ENCODE measurements around the gene SNX9. TPM values are rescaled to one million over a fixed set of nuclear protein-coding genes. Genes with fewer than 3 reads are reported as not detected.
"Not testable (repeated sequence)": the region's sequence is repeated elsewhere in the genome, so short reads cannot be mapped to it uniquely, and the experiment has no call there.

SNX9 gene
- total RNA-seq, 1 donor from 2014 or later, result 25.0 TPM

DNA sequence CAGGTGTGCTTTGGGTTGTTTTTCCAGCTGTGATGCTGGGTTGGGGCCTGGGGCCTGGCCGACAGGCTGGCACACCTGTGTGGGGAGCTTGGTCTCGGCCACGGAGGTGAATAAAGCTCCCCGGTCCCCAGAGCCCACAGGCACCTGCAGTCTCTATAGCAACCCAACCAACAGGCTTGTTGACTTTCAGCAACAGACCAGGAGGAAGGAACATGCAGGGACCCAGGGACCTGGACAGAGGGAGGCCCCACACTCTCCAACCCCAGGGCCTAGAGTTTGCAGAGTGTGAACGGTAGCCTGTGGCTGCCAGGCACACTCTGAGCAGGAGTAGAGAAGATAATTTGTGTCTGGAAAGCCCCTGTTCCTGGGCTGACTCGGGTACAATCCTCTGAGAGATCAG is 144.0 kb downstream of the SNX9 start:
- Histone ChIP-seq H3K36me3 (no peaks in the 10 kb centered on the region), H3K9me3 (no peaks in the 10 kb centered on the region), H3K27me3 (no peaks in the 10 kb centered on the region), H3K4me3 (no peak overlapping the region), H3K4me1 (no peaks in the 10 kb centered on the region), H3K27ac (no peak overlapping the region)
- TF ChIP-seq, protein P1, sequence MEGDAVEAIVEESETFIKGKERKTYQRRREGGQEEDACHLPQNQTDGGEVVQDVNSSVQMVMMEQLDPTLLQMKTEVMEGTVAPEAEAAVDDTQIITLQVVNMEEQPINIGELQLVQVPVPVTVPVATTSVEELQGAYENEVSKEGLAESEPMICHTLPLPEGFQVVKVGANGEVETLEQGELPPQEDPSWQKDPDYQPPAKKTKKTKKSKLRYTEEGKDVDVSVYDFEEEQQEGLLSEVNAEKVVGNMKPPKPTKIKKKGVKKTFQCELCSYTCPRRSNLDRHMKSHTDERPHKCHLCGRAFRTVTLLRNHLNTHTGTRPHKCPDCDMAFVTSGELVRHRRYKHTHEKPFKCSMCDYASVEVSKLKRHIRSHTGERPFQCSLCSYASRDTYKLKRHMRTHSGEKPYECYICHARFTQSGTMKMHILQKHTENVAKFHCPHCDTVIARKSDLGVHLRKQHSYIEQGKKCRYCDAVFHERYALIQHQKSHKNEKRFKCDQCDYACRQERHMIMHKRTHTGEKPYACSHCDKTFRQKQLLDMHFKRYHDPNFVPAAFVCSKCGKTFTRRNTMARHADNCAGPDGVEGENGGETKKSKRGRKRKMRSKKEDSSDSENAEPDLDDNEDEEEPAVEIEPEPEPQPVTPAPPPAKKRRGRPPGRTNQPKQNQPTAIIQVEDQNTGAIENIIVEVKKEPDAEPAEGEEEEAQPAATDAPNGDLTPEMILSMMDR (IDR thresholded peaks at IDR 0.05), result no peak
- DNase-seq, result no peak
- intact Hi-C loops (cut with DNase I), result no loop called here
- ATAC-seq, result peak; percentile 15

DNA sequence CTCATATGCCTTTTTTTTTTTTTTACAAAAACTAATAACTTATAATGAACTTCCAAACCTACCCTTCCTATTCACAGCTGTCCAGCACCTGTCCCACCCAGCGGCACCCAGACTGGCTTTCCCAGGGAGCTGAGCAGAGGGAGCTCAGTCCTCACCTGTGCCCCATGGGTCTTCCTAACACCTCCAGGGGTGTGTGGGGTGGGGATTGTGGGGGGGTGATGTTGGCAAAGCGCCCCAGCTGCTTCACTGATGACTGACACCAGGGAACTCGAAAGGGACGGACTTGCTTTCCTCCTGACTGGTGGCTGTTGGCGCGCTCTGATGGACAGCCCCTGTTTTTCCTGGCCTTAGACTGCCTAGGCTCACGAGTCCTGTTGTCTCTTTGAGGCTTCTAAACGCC is 144.4 kb downstream of the SNX9 start:
- no peak overlapping the region for H3K4me3 ChIP-seq
- DNase-seq (no peak), ATAC-seq (no peak)
- intact Hi-C loops (cut with DNase I), result no loop called here
- H3K27me3 ChIP-seq, result no peaks in the 10 kb centered on the region
- no peaks in the 10 kb centered on the region for H3K36me3 ChIP-seq
- TF ChIP-seq, protein P1 (IDR thresholded peaks at IDR 0.05), result no peak
- no peak overlapping the region for H3K27ac ChIP-seq
- no peaks in the 10 kb centered on the region for H3K9me3 ChIP-seq
- no peaks in the 10 kb centered on the region for H3K4me1 ChIP-seq

DNA sequence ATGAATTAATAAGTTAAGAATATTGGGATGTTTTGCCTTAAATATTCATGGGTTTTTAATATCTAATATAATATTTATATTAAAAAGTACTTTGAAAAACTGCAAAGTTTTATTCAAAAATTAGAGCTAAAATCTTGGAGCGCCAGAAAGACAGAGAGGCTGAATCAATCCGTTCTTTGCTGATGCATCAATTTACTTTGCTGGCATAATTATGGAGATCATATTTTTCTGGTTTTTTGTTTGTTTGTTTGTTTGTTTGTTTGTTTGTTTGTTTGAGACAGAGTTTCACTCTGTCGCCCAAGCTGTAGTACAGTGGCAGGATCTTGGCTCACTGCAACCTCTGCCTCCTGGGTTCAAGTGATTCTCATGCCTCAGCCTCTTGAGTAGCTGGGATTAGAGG is 149.1 kb downstream of the SNX9 start:
- H3K27me3 ChIP-seq; ATAC-seq; DNase-seq; H3K27ac ChIP-seq; H3K9me3 ChIP-seq; H3K4me1 ChIP-seq; H3K36me3 ChIP-seq; H3K4me3 ChIP-seq; intact Hi-C loops (cut with DNase I): not testable (repeated sequence)

DNA sequence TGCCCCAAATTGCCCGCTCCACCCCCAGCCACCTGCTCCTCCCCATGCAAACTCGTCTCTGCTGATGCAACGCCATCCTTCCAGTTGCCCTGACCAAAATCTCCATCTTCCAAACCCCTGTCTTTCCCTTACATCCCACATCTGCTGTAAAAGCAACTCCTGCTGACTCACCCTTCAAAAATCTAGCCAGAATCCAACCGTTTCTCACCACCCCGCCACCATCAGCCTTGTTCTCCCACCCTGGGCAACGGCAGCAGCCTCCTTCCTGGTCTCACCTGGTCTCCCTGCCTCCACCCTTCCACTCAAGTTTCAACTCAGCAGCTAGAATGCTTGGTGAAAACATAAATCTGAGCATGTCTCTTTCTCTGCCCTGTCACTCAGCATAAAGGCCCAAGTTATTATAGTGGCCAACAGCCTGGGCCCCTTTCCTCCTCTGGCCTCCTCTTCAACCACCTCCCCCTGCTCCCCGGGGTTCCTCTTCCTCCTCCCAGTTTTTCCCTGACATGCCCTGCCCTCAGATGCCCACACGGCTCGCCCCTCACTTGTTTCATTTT is 151.4 kb downstream of the SNX9 start:
- Histone ChIP-seq H3K27ac (no peak overlapping the region), H3K9me3 (no peaks in the 10 kb centered on the region), H3K4me3 (no peak overlapping the region), H3K36me3 (no peaks in the 10 kb centered on the region), H3K27me3 (no peaks in the 10 kb centered on the region), H3K4me1 (no peaks in the 10 kb centered on the region)
- TF ChIP-seq, protein P1 (IDR thresholded peaks at IDR 0.05), result no peak
- DNase-seq (no peak), ATAC-seq (no peak)
- intact Hi-C loops (cut with DNase I), result no loop called here

DNA sequence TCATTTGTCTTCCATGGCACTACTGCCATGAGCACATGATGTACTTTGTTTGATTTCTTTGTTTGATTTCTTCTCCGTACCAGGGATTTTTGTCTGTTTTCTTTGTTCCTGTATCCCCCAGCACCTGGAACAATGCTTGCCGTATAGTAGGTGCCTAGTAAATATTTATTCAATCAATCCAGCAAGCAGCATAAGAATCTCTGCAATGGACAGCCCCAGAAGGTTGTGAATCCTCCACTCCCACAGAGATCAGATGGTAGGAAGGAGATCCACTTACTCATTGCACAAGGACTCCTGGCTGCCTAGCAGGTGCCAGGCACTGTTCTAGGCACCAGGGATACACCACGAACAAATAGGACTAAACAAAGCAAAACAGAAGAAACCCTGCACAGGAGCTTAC is 151.9 kb downstream of the SNX9 start:
- TF ChIP-seq, protein P1 (IDR thresholded peaks at IDR 0.05), result no peak
- no peaks in the 10 kb centered on the region for H3K27me3 ChIP-seq
- H3K4me1 ChIP-seq, result no peaks in the 10 kb centered on the region
- no peak for ATAC-seq
- intact Hi-C loops (cut with DNase I), result no loop called here
- DNase-seq, result no peak
- H3K36me3 ChIP-seq, result no peaks in the 10 kb centered on the region
- no peak overlapping the region for H3K4me3 ChIP-seq
- no peaks in the 10 kb centered on the region for H3K9me3 ChIP-seq
- H3K27ac ChIP-seq, result no peak overlapping the region

DNA sequence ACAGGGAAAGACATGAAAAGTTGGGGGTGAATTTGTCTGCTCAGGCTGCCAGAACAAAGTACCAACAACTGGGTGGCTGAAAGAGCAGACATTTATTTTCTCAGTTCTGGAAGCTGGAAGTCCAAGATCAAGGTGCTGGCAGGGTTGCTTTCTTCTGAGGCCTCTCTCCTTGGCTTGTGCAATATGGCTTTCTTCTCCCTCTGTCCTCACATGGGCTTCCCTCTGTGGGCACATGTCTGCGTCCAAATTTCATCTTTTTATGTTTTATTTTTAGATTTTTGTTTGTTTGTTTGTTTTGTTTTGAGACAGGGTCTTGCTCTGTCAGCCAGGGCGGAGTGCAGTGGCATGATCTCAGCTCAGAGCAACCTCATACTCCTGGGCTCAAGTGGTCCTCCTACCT is 152.4 kb downstream of the SNX9 start:
- no peak for ATAC-seq
- Histone ChIP-seq H3K4me3 (no peak overlapping the region), H3K4me1 (no peaks in the 10 kb centered on the region), H3K36me3 (no peaks in the 10 kb centered on the region), H3K27ac (no peak overlapping the region), H3K9me3 (no peaks in the 10 kb centered on the region), H3K27me3 (no peaks in the 10 kb centered on the region)
- intact Hi-C loops (cut with DNase I), result no loop called here
- TF ChIP-seq, protein P1 (IDR thresholded peaks at IDR 0.05), result no peak
- DNase-seq, result no peak

Measured in upper lobe of right lung (tissue), 1 donor.